Adrenal gland (tissue), 12 donors: Measurements from ENCODE around the gene SMAD3. TPM values are rescaled to one million over a fixed set of nuclear protein-coding genes. Genes with fewer than 3 reads are reported as not detected.

Experiments used
- DNase-seq, 7 donors: peaks; one replicate each; pipeline ENCODE4 v3.0.0-alpha.2; 2019 to 2020
- H3K27ac ChIP-seq, 5 donors: fragments of 200-600 bp; sonication (generic) in 4 of 5; 1 replicate in 3 of 5; 2 replicates in 2 of 5; pipeline versions ENCODE4 v1.5.1 to v1.8.0; 2016 to 2020; ENCODE audit warnings: mild to moderate bottlenecking in 1 of 5
- H3K27me3 ChIP-seq: fragments of 200-600 bp; 2 replicates; pipeline ENCODE4 v1.8.0; 2021
- H3K36me3 ChIP-seq, 2 donors: fragments of 200-600 bp; replicated peaks in 1 of 2; 1 replicate in 1 of 2; 2 replicates in 1 of 2; pipeline versions ENCODE4 v1.5.1 to v1.8.0; 2018 to 2022
- H3K4me1 ChIP-seq, 2 donors: fragments of 200-600 bp; replicated peaks in 1 of 2; 1 replicate in 1 of 2; 2 replicates in 1 of 2; pipeline versions ENCODE4 v1.5.1 to v1.8.0; 2018 to 2021
- H3K4me3 ChIP-seq, 4 donors: fragments of 200-600 bp; sonication (generic) in 3 of 4; one replicate each; pipeline ENCODE4 v1.5.1; 2016 to 2018
- H3K9me3 ChIP-seq, 3 donors: fragments of 200-600 bp; sonication (generic) in 1 of 3; replicated peaks in 1 of 3; 1 replicate in 2 of 3; 2 replicates in 1 of 3; pipeline versions ENCODE4 v1.5.1 to v1.8.0; 2016 to 2021
- CTCF ChIP-seq, 6 experiments: fragments of 450-650 bp in 4 of 6; fragments of 200-600 bp in 2 of 6; sonication (generic) in 1 of 6; IDR thresholded peaks; 1 replicate in 5 of 6; 2 replicates in 1 of 6; pipeline versions ENCODE4 v1.5.1 to v1.8.0; 2016 to 2021; ENCODE audit warnings: antibody characterized with exemption in 6 of 6, mild to moderate bottlenecking in 2 of 6, moderate library complexity in 1 of 6
- POLR2A ChIP-seq, 2 donors: fragments of 450-650 bp; IDR thresholded peaks; one replicate each; pipeline ENCODE4 v1.6.1; 2017; ENCODE audit warnings: antibody characterized with exemption in 2 of 2, mild to moderate bottlenecking in 2 of 2, moderate library complexity in 1 of 2
- WGBS, 4 donors: extraction: QIAGEN DNeasy Blood & Tissue Kit in 2 of 4; methylation state at CpG; one replicate each; pipeline versions ENCODE4 v1.1.5 to v1.1.7; 2013 to 2017; 5-methylcytosine and 5-hydroxymethylcytosine counted together
- intact Hi-C, 2 donors: fragments of 100-400 bp; cut with DNase I; formaldehyde crosslinking; loops; one replicate each; pipeline versions ENCODE4 v1.14.1 to v1.15.0; 2022 to 2023
- polyA plus RNA-seq, 3 donors: library from polyadenylated mRNA; stranded (reverse); fragments of 200-250 nt in 2 of 3; fragments of 350-450 nt in 1 of 3; fragmentation: Illumina TruSeq in 1 of 3; extraction: RNeasy Lipid Tissue Mini Kit (QIAGEN cat#74804) in 1 of 3; gene quantifications; one replicate each; pipeline ENCODE4 v1.2.3, GENCODE V29; 2013 to 2014
- total RNA-seq, 9 donors: library from RNA; depleted of rRNA in 4 of 9; stranded (reverse); fragments of >200 nt in 4 of 9; fragments of 120-200 nt in 1 of 9; fragmentation: NEBNext Ultra II Directional in 1 of 9; extraction: Animal tissue kit (Norgen Biotek cat#: 25700) in 1 of 9; gene quantifications; one replicate each; pipeline versions ENCODE4 v1.1.0 to v1.2.4, GENCODE V29; 2013 to 2023
- donor health status: healthy with polysubstance abuse.
- donor health status: Bipolar disorder and iron deficiency.
- donor health status: DM: yes; HTN: yes; CAD: no.
- donor health status: DM: no; HTN: no; CAD: no.
- donor health status: DM: no; HTN: no; CAD: no.
- donor health status: DM: yes; HTN: yes; CAD: no.

SMAD3 gene
- total and polyA plus RNA-seq, 12 donors, result 6.4 to 92.0 (median 8.0) TPM

GRCh38 chr15:67042551-67043142, 22.8 kb upstream of the SMAD3 start:
- Histone ChIP-seq H3K36me3 (no peaks in the 10 kb centered on the region), H3K4me3 (no peak overlapping the region), H3K4me1 (peaks cover 0 to 14% of the 10 kb centered on the region in 2 donors), H3K9me3 (no peaks in the 10 kb centered on the region), H3K27me3 (no peaks in the 10 kb centered on the region), H3K27ac (no peak overlapping the region)
- DNase-seq, result no peak
- no peak for TF ChIP-seq POLR2A (IDR thresholded peaks at IDR 0.05)
- TF ChIP-seq CTCF (IDR thresholded peaks at IDR 0.05), result no peak
- WGBS, 4 donors, result 45 to 52% (median 51%) methylated on average over 7 of the region's 7 CpGs
- intact Hi-C loops, result no loop called here

- intact Hi-C loops, result no loop called here
- no peak for TF ChIP-seq POLR2A (IDR thresholded peaks at IDR 0.05)
- TF ChIP-seq CTCF (IDR thresholded peaks at IDR 0.05), result no peak
- 80 to 84% (median 80%) methylated on average over 11 to 13 of the region's 13 CpGs for WGBS, 4 donors
- Histone ChIP-seq H3K4me3 (no peak overlapping the region), H3K9me3 (no peaks in the 10 kb centered on the region), H3K36me3 (no peaks in the 10 kb centered on the region), H3K27me3 (no peaks in the 10 kb centered on the region), H3K4me1 (peaks cover 8 to 25% of the 10 kb centered on the region in 2 donors), H3K27ac (peak overlapping the region in 1 of 5 donors; percentile 70)
- no peak for DNase-seq
These were observed 21.2 kb upstream of the SMAD3 start for GRCh38 chr15:67043939-67044771.

- peaks cover 20 to 40% of the 10 kb centered on the region in 2 donors for H3K4me1 ChIP-seq
These were observed 18.2 kb upstream of the SMAD3 start for GRCh38 chr15:67047149-67047661.

More at GRCh38 chr15:67047149-67047661, 18.2 kb upstream of the SMAD3 start:
- Histone ChIP-seq H3K27ac (no peak overlapping the region), H3K4me3 (no peak overlapping the region), H3K36me3 (no peaks in the 10 kb centered on the region), H3K9me3 (no peaks in the 10 kb centered on the region), H3K27me3 (no peaks in the 10 kb centered on the region)
- 58 to 79% (median 75%) methylated on average over 1 of the region's 1 CpG for WGBS, 4 donors
- intact Hi-C loops, result no loop called here
- no peak for DNase-seq
- TF ChIP-seq POLR2A (IDR thresholded peaks at IDR 0.05) (no peak), CTCF (IDR thresholded peaks at IDR 0.05) (no peak)
